Sigmoid colon (tissue), 7 donors: Measurements from ENCODE around the gene RDH12. TPM values are rescaled to one million over a fixed set of nuclear protein-coding genes. Genes with fewer than 3 reads are reported as not detected.

Experiments
- DNase-seq: peaks from one replicate; pipeline ENCODE4 v3.0.0-alpha.2; 2019
- H3K27ac ChIP-seq, 4 donors: fragments of 200-600 bp; sonication (generic); one replicate each; pipeline ENCODE4 v1.5.1; 2016 to 2019; ENCODE audit warnings: mild to moderate bottlenecking in 1 of 4
- H3K27me3 ChIP-seq, 3 donors: fragments of 200-600 bp; sonication (generic); one replicate each; pipeline ENCODE4 v1.5.1; 2019; ENCODE audit warnings: mild to moderate bottlenecking in 1 of 3
- H3K36me3 ChIP-seq, 4 donors: fragments of 200-600 bp; sonication (generic); one replicate each; pipeline ENCODE4 v1.5.1; 2016 to 2019
- H3K4me1 ChIP-seq, 4 donors: fragments of 200-600 bp; sonication (generic); one replicate each; pipeline ENCODE4 v1.5.1; 2017 to 2019
- H3K4me3 ChIP-seq, 4 donors: fragments of 200-600 bp; sonication (generic); one replicate each; pipeline ENCODE4 v1.5.1; 2017 to 2019; ENCODE audit warnings: mild to moderate bottlenecking in 2 of 4, moderate library complexity in 1 of 4
- H3K9me3 ChIP-seq, 4 donors: fragments of 200-600 bp in 3 of 4; sonication (generic) in 3 of 4; one replicate each; pipeline versions ENCODE4 v1.5.1 to v1.6.1; 2013 to 2019
- CTCF ChIP-seq, 4 experiments: fragments of 450-650 bp in 3 of 4; fragments of 200-600 bp in 1 of 4; IDR thresholded peaks; one replicate each; pipeline ENCODE4 v1.5.1; 2016 to 2019; ENCODE audit warnings: antibody characterized with exemption in 4 of 4, mild to moderate bottlenecking in 3 of 4, moderate library complexity in 2 of 4
- EP300 ChIP-seq, 4 donors: sonication (generic); formaldehyde crosslinking; IDR thresholded peaks; one replicate each; pipeline ENCODE4 v1.6.1; 2017; ENCODE audit warnings: antibody characterized with exemption in 4 of 4
- POLR2A ChIP-seq, 2 donors: fragments of 450-650 bp; IDR thresholded peaks; one replicate each; pipeline ENCODE4 v1.6.1; 2016; ENCODE audit warnings: antibody characterized with exemption in 2 of 2, mild to moderate bottlenecking in 2 of 2, moderate library complexity in 2 of 2
- POLR2AphosphoS5 ChIP-seq, 4 donors: sonication (generic); formaldehyde crosslinking; IDR thresholded peaks; one replicate each; pipeline ENCODE4 v1.6.1; 2017; ENCODE audit warnings: antibody characterized with exemption in 4 of 4
- WGBS, 2 donors: extraction: QIAGEN DNeasy Blood & Tissue Kit; methylation state at CpG; one replicate each; pipeline ENCODE4 v1.1.7; 2013; 5-methylcytosine and 5-hydroxymethylcytosine counted together
- intact Hi-C: fragments of 100-400 bp; cut with DNase I; formaldehyde crosslinking; loops from one replicate; pipeline ENCODE4 v1.15.1; 2023
- polyA plus RNA-seq, 3 donors: library from polyadenylated mRNA; stranded (reverse); fragments of 200-250 nt; gene quantifications; one replicate each; pipeline ENCODE4 v1.2.3, GENCODE V29; 2013
- total RNA-seq, 4 donors: library from RNA; depleted of rRNA; stranded (reverse); fragments of >200 nt; gene quantifications; one replicate each; pipeline ENCODE4 v1.1.0, GENCODE V29; 2016
- donor health status: healthy with polysubstance abuse.
- donor health status: Bipolar disorder and iron deficiency.
- donor health status: healthy.

The RDH12 gene
- total and polyA plus RNA-seq, 7 donors = 0.12 to 0.60 TPM; not detected in 5

GRCh38 chr14:67738740-67739504 lies 37.2 kb downstream of the RDH12 start:
- no peaks in the 10 kb centered on the region for H3K27me3 ChIP-seq
- H3K27ac ChIP-seq = no peak overlapping the region
- no peaks in the 10 kb centered on the region for H3K36me3 ChIP-seq
- DNase-seq = peak; percentile 89
- H3K9me3 ChIP-seq = no peaks in the 10 kb centered on the region
- intact Hi-C loops = no loop called here
- WGBS, 2 donors = 22 to 60% methylated on average over 12 of the region's 12 CpGs
- no peak overlapping the region for H3K4me3 ChIP-seq
- no peaks in the 10 kb centered on the region for H3K4me1 ChIP-seq
- TF ChIP-seq CTCF (IDR thresholded peaks at IDR 0.05) (no peak), POLR2AphosphoS5 (IDR thresholded peaks at IDR 0.05) (peak; percentile 15 to 58 (median 36)), POLR2A (IDR thresholded peaks at IDR 0.05) (no peak)

GRCh38 chr14:67744046-67744445 lies 42.4 kb downstream of the RDH12 start:
- WGBS, 2 donors = 82 to 91% methylated on average over 2 of the region's 2 CpGs
- Histone ChIP-seq H3K27me3 (no peaks in the 10 kb centered on the region), H3K4me1 (no peaks in the 10 kb centered on the region), H3K4me3 (no peak overlapping the region), H3K9me3 (no peaks in the 10 kb centered on the region), H3K36me3 (peaks cover 0 to 31% (median 6%) of the 10 kb centered on the region in 4 donors), H3K27ac (no peak overlapping the region)
- intact Hi-C loops = no loop called here
- TF ChIP-seq CTCF (IDR thresholded peaks at IDR 0.05) (no peak), POLR2A (IDR thresholded peaks at IDR 0.05) (no peak), POLR2AphosphoS5 (IDR thresholded peaks at IDR 0.05) (no peak), EP300 (IDR thresholded peaks at IDR 0.05) (no peak)
- DNase-seq = no peak

GRCh38 chr14:67746927-67747326 lies 45.2 kb downstream of the RDH12 start:
- H3K4me1 ChIP-seq = no peaks in the 10 kb centered on the region
- DNase-seq = no peak
- H3K36me3 ChIP-seq = peaks cover 2 to 58% (median 20%) of the 10 kb centered on the region in 4 donors
- no peaks in the 10 kb centered on the region for H3K9me3 ChIP-seq
- intact Hi-C loops = no loop called here
- no peaks in the 10 kb centered on the region for H3K27me3 ChIP-seq
- H3K4me3 ChIP-seq = no peak overlapping the region
- WGBS, 2 donors = 83 to 91% methylated on average over 1 of the region's 1 CpG
- TF ChIP-seq CTCF (IDR thresholded peaks at IDR 0.05) (no peak), POLR2A (IDR thresholded peaks at IDR 0.05) (no peak), POLR2AphosphoS5 (IDR thresholded peaks at IDR 0.05) (no peak), EP300 (IDR thresholded peaks at IDR 0.05) (no peak)
- H3K27ac ChIP-seq = no peak overlapping the region

GRCh38 chr14:67748312-67748711 lies 46.6 kb downstream of the RDH12 start:
- H3K27ac ChIP-seq = no peak overlapping the region
- no peak for DNase-seq
- WGBS, 2 donors = 91 to 95% methylated on average over 10 of the region's 10 CpGs
- TF ChIP-seq EP300 (IDR thresholded peaks at IDR 0.05) (no peak), POLR2A (IDR thresholded peaks at IDR 0.05) (no peak), POLR2AphosphoS5 (IDR thresholded peaks at IDR 0.05) (no peak), CTCF (IDR thresholded peaks at IDR 0.05) (no peak)
- H3K9me3 ChIP-seq = no peaks in the 10 kb centered on the region
- H3K27me3 ChIP-seq = no peaks in the 10 kb centered on the region
- H3K4me3 ChIP-seq = no peak overlapping the region
- H3K4me1 ChIP-seq = no peaks in the 10 kb centered on the region
- intact Hi-C loops = no loop called here
- H3K36me3 ChIP-seq = peaks cover 12 to 72% (median 34%) of the 10 kb centered on the region in 4 donors
